Diencephalon (tissue), 1 donor: ENCODE data around the gene LRTM1. TPM values are rescaled to one million over a fixed set of nuclear protein-coding genes. Genes with fewer than 3 reads are reported as not detected.

Experiments used
- total RNA-seq: library from RNA; depleted of rRNA; stranded (reverse); fragments of >200 nt; gene quantifications from one replicate; pipeline ENCODE4 v1.2.3, GENCODE V29; 2014

LRTM1 gene
- total RNA-seq = not detected

DNA sequence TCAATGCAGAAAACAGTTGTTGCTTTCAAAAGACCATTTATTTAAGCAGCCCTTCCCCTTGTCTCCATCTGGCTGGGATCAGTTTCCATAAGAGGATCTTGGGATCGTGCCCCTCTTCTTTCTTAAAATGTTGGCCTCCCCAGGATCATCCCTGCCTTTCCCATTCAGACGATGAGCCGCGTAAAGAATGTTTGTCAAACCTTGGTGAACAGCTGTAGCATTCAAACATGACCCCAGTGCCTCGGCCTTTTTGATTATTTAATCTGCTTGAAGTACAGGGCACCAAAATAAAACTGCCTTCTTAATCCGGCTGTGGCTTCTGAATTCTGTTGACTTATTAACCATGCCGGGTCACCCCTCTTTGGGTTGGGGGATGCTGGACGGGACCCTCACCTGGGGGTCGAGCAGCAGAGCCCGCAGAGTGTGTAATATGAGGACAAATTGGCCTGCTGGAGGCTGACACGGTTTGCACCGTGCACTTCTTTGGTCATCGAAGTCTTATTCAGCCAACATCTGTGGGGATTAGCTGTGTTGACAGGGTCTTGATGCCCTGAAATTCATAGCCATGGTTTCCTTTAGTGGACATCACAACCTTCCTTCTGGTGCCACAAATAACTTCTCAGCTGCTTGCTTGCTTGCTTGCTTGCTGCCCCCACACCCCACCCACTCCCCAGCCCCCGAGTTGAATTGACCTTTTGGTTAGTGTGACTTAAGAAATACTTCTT, at the start of gene LRTM1:
LRTM1 (minus strand) TSS at position 14 of the 725 bp plus-strand sequence. CDS start 148 bp downstream, outside the sequence.

